ENCODE measurements around the gene PPM1N. TPM values are rescaled to one million over a fixed set of nuclear protein-coding genes. Genes with fewer than 3 reads are reported as not detected.

The PPM1N gene
- polyA plus RNA-seq, 3 donors: 1.3 to 4.3 (median 2.7) TPM

GRCh38 chr19:45474606-45475521 lies 23.4 kb upstream of the PPM1N start:
- 86% methylated on average over 17 of the region's 28 CpGs for WGBS (ENCODE audit: insufficient coverage)
- H3K27me3 Mint-ChIP-seq (ENCODE audit: low read depth in 3 of 3): peaks cover 70 to 79% (median 73%) of the 10 kb centered on the region in 3 donors
- DNase-seq: peak; percentile 40 to 65 (median 64)
- Histone ChIP-seq H3K4me3 (replicated peaks in 1 of 3; ENCODE audit: low read depth in 2 of 3, low read length in 3 of 3) (no peak overlapping the region), H3K4me1 (ENCODE audit: control insufficient read depth in 1 of 2, insufficient read depth in 2 of 2, low read length in 2 of 2) (peaks cover 42 to 47% of the 10 kb centered on the region in 2 donors), H2AFZ (ENCODE audit: insufficient read depth, low read depth, low read length, poor library complexity, severe bottlenecking) (no peak overlapping the region), H4K20me1 (ENCODE audit: insufficient read depth, low read length) (peaks cover 54% of the 10 kb centered on the region), H3K36me3 (replicated peaks in 1 of 2; ENCODE audit: control insufficient read depth in 1 of 2, insufficient read depth in 2 of 2, low read length in 2 of 2) (peaks cover 0 to 9% of the 10 kb centered on the region in 2 donors), H3K79me2 (ENCODE audit: insufficient read depth, low read length) (no peaks in the 10 kb centered on the region), H3K27me3 (ENCODE audit: control insufficient read depth in 2 of 2, insufficient read depth in 2 of 2, low read length in 2 of 2) (peaks cover 21 to 66% of the 10 kb centered on the region in 2 donors), H3K9me3 (replicated peaks in 1 of 2; ENCODE audit: control insufficient read depth in 1 of 2, insufficient read depth in 1 of 2, low read length in 2 of 2) (peaks cover 0 to 12% of the 10 kb centered on the region in 2 donors), H3K4me2 (replicated peaks; ENCODE audit: extremely low read depth, low read length, poor library complexity, severe bottlenecking) (no peak overlapping the region), H3K9ac (ENCODE audit: insufficient read depth, low read length, poor library complexity, severe bottlenecking) (no peak overlapping the region), H3K27ac (ENCODE audit: low read depth in 1 of 2, low read length in 2 of 2) (no peak overlapping the region)
- H3K27ac Mint-ChIP-seq: peak overlapping the region; percentile 9 to 89 (median 45)
- peaks cover 10 to 43% (median 30%) of the 10 kb centered on the region in 7 donors for H3K9me3 Mint-ChIP-seq
- TF ChIP-seq CTCF (IDR thresholded peaks at IDR 0.05): no peak
- intact Hi-C loops (cut with micrococcal nuclease): no loop called here
- peaks cover 56% of the 10 kb centered on the region for H3K4me1 Mint-ChIP-seq
- peak overlapping the region in 1 of 2 donors; percentile 99 for H3K4me3 Mint-ChIP-seq
- H3K36me3 Mint-ChIP-seq: peaks cover 40 to 52% of the 10 kb centered on the region in 2 donors

- Histone ChIP-seq H3K9ac (ENCODE audit: insufficient read depth, low read length, poor library complexity, severe bottlenecking) (no peak overlapping the region), H3K9me3 (replicated peaks in 1 of 2; ENCODE audit: control insufficient read depth in 1 of 2, insufficient read depth in 1 of 2, low read length in 2 of 2) (peaks cover 0 to 12% of the 10 kb centered on the region in 2 donors), H3K27me3 (ENCODE audit: control insufficient read depth in 2 of 2, insufficient read depth in 2 of 2, low read length in 2 of 2) (peaks cover 21 to 58% of the 10 kb centered on the region in 2 donors), H3K36me3 (replicated peaks in 1 of 2; ENCODE audit: control insufficient read depth in 1 of 2, insufficient read depth in 2 of 2, low read length in 2 of 2) (peaks cover 0 to 9% of the 10 kb centered on the region in 2 donors), H3K27ac (ENCODE audit: low read depth in 1 of 2, low read length in 2 of 2) (no peak overlapping the region), H3K4me2 (replicated peaks; ENCODE audit: extremely low read depth, low read length, poor library complexity, severe bottlenecking) (no peak overlapping the region), H3K4me3 (replicated peaks in 1 of 3; ENCODE audit: low read depth in 2 of 3, low read length in 3 of 3) (no peak overlapping the region), H3K79me2 (ENCODE audit: insufficient read depth, low read length) (no peaks in the 10 kb centered on the region), H3K4me1 (ENCODE audit: control insufficient read depth in 1 of 2, insufficient read depth in 2 of 2, low read length in 2 of 2) (peaks cover 33 to 39% of the 10 kb centered on the region in 2 donors), H2AFZ (ENCODE audit: insufficient read depth, low read depth, low read length, poor library complexity, severe bottlenecking) (no peak overlapping the region), H4K20me1 (ENCODE audit: insufficient read depth, low read length) (peaks cover 46% of the 10 kb centered on the region)
- H3K4me1 Mint-ChIP-seq: peaks cover 51% of the 10 kb centered on the region
- peak overlapping the region in 6 of 7 donors; percentile 9 to 89 (median 36) for H3K27ac Mint-ChIP-seq
- H3K36me3 Mint-ChIP-seq: peaks cover 33 to 43% of the 10 kb centered on the region in 2 donors
- H3K4me3 Mint-ChIP-seq: peak overlapping the region in 1 of 2 donors; percentile 99
- peaks cover 8 to 37% (median 24%) of the 10 kb centered on the region in 7 donors for H3K9me3 Mint-ChIP-seq
- no CpG with 5 or more reads among the region's 6 CpGs for WGBS (ENCODE audit: insufficient coverage)
- peaks cover 63 to 70% (median 65%) of the 10 kb centered on the region in 3 donors for H3K27me3 Mint-ChIP-seq (ENCODE audit: low read depth in 3 of 3)
- DNase-seq: peak; percentile 51 to 61 (median 56)
- intact Hi-C loops (cut with micrococcal nuclease): no loop called here
- TF ChIP-seq CTCF (IDR thresholded peaks at IDR 0.05): no peak
Observed at GRCh38 chr19:45475537-45476291, 22.5 kb upstream of the PPM1N start.

Data from CD14-positive monocyte (primary cell).